ENCODE measurements around the gene SLC29A4. TPM values are rescaled to one million over a fixed set of nuclear protein-coding genes. Genes with fewer than 3 reads are reported as not detected.

Gene SLC29A4
- total RNA-seq, 1 experiment from 2014 or later, result 24.5 TPM

GRCh38 chr7:5322621-5323410 lies 40.1 kb downstream of the SLC29A4 start:
- Histone ChIP-seq H2AFZ (ENCODE audit: low read depth, low read length, poor library complexity, severe bottlenecking) (no peak overlapping the region), H3K27me3 (ENCODE audit: insufficient read depth, low read length) (no peaks in the 10 kb centered on the region), H3K9me2 (ENCODE audit: insufficient read depth) (no peaks in the 10 kb centered on the region), H3K9ac (ENCODE audit: low read length) (no peak overlapping the region), H3K4me3 (replicated peaks in 1 of 2; ENCODE audit: low read depth in 1 of 2, low read length in 2 of 2) (no peak overlapping the region), H4K20me1 (ENCODE audit: insufficient read depth) (no peaks in the 10 kb centered on the region), H3K4me2 (ENCODE audit: low read length) (no peak overlapping the region), H3K4me1 (ENCODE audit: control insufficient read depth in 1 of 2, insufficient read depth in 2 of 2, low read length in 2 of 2) (no peaks in the 10 kb centered on the region), H3K9me3 (ENCODE audit: control insufficient read depth in 1 of 2, insufficient read depth in 1 of 2, low read depth in 1 of 2, low read length in 2 of 2) (peaks cover 0 to 4% of the 10 kb centered on the region in 2 experiments; a peak in 1 of 4 replicates), H3K79me2 (ENCODE audit: insufficient read depth, low read length) (no peaks in the 10 kb centered on the region), H3K27ac (ENCODE audit: low read depth, low read length) (no peak overlapping the region), H3K36me3 (ENCODE audit: control insufficient read depth in 1 of 2, insufficient read depth in 2 of 2, low read length in 2 of 2) (peaks cover 6 to 13% of the 10 kb centered on the region in 2 experiments; a peak in 2 of 4 replicates)
- BruUV-seq (replicated peaks), result no TSS peak
- ATAC-seq, result no peak
- no peak for DNase-seq (ENCODE audit: low read depth, low spot score)
- TF ChIP-seq ELF1 (IDR thresholded peaks at IDR 0.05; ENCODE audit: borderline replicate concordance, low read depth) (no peak), EZH2phosphoT487 (IDR thresholded peaks at IDR 0.05; ENCODE audit: borderline replicate concordance) (no peak), ZNF274 (IDR thresholded peaks at IDR 0.05; ENCODE audit: low read depth, low read length) (no peak), ZFX (IDR thresholded peaks at IDR 0.05) (no peak), EGR1 (IDR thresholded peaks at IDR 0.05; ENCODE audit: low read depth) (no peak), ZBTB33 (IDR thresholded peaks at IDR 0.05; ENCODE audit: extremely low read depth, insufficient replicate concordance, low read length) (no peak), FOSL1 (IDR thresholded peaks at IDR 0.05; ENCODE audit: low read depth) (no peak), SRF (IDR thresholded peaks at IDR 0.05; ENCODE audit: low read depth) (no peak), CEBPB (IDR thresholded peaks at IDR 0.05; ENCODE audit: low read depth) (no peak), RAD21 (IDR thresholded peaks at IDR 0.05; ENCODE audit: low read depth) (no peak), JUND (IDR thresholded peaks at IDR 0.05) (no peak), POLR2A (IDR thresholded peaks at IDR 0.05; ENCODE audit: borderline replicate concordance, extremely low read depth, insufficient read depth, insufficient read length) (no peak), SIN3A (IDR thresholded peaks at IDR 0.05; ENCODE audit: low read depth) (no peak), ATF3 (IDR thresholded peaks at IDR 0.05) (no peak), CBX3 (IDR thresholded peaks at IDR 0.05; ENCODE audit: low read depth) (no peak), TCF7L2 (IDR thresholded peaks at IDR 0.05; ENCODE audit: borderline replicate concordance, extremely low read depth, insufficient read depth, insufficient read length) (no peak), POLR2AphosphoS5 (IDR thresholded peaks at IDR 0.05; ENCODE audit: low read depth, low read length) (no peak), EZH2 (IDR thresholded peaks at IDR 0.05) (no peak)
- TF ChIP-seq, protein P1, sequence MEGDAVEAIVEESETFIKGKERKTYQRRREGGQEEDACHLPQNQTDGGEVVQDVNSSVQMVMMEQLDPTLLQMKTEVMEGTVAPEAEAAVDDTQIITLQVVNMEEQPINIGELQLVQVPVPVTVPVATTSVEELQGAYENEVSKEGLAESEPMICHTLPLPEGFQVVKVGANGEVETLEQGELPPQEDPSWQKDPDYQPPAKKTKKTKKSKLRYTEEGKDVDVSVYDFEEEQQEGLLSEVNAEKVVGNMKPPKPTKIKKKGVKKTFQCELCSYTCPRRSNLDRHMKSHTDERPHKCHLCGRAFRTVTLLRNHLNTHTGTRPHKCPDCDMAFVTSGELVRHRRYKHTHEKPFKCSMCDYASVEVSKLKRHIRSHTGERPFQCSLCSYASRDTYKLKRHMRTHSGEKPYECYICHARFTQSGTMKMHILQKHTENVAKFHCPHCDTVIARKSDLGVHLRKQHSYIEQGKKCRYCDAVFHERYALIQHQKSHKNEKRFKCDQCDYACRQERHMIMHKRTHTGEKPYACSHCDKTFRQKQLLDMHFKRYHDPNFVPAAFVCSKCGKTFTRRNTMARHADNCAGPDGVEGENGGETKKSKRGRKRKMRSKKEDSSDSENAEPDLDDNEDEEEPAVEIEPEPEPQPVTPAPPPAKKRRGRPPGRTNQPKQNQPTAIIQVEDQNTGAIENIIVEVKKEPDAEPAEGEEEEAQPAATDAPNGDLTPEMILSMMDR (IDR thresholded peaks at IDR 0.05 in 2 of 3, conservative IDR thresholded peaks at IDR 0.05 in 1 of 3; ENCODE audit: borderline replicate concordance in 1 of 3, insufficient read depth in 1 of 3, low read depth in 2 of 3, low read length in 2 of 3), result no peak
- TF ChIP-seq, protein P2, sequence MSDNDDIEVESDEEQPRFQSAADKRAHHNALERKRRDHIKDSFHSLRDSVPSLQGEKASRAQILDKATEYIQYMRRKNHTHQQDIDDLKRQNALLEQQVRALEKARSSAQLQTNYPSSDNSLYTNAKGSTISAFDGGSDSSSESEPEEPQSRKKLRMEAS (IDR thresholded peaks at IDR 0.05), result no peak
- intact Hi-C loops (cut with micrococcal nuclease), result no loop called here
- RAD21 ChIA-PET (ENCODE audit: low non-redundant PET in 1 of 2, low total read pairs in 2 of 2, uncharacterized antibody in 2 of 2, unreplicated experiment in 2 of 2), result no interaction called here
- CTCF ChIA-PET, result no interaction called here
- POLR2A ChIA-PET, result no interaction called here
